Stromal cell of bone marrow (primary cell): ENCODE data around the gene TM9SF2.

ENCODE experiments used
- DNase-seq: peaks from one replicate; pipeline ENCODE4 v3.0.0-alpha.2; 2012; ENCODE audit warnings: low read depth

TM9SF2 gene

GRCh38 chr13:99577934-99578917, 77.0 kb downstream of the TM9SF2 start:
- DNase-seq: peak; percentile 28

GRCh38 chr13:99580500-99581268, 79.4 kb downstream of the TM9SF2 start:
- no peak for DNase-seq

GRCh38 chr13:99582511-99582910, 81.2 kb downstream of the TM9SF2 start:
- DNase-seq: no peak

- no peak for DNase-seq
These were observed 84.3 kb downstream of the TM9SF2 start for GRCh38 chr13:99585609-99586008.

- DNase-seq: no peak
These were observed 85.7 kb downstream of the TM9SF2 start for GRCh38 chr13:99587021-99587420.

- DNase-seq: no peak
These were observed 86.8 kb downstream of the TM9SF2 start for GRCh38 chr13:99587893-99588606.

GRCh38 chr13:99589575-99589974, 88.3 kb downstream of the TM9SF2 start:
- no peak for DNase-seq

- DNase-seq: peak; percentile 63
These were observed 89.3 kb downstream of the TM9SF2 start for GRCh38 chr13:99590519-99591011.

GRCh38 chr13:99596180-99596579, 94.9 kb downstream of the TM9SF2 start:
- DNase-seq: no peak

- DNase-seq: no peak
These were observed 99.0 kb downstream of the TM9SF2 start for GRCh38 chr13:99600318-99600717.

GRCh38 chr13:99601535-99601934, 100.3 kb downstream of the TM9SF2 start:
- DNase-seq: no peak

- DNase-seq: no peak
These were observed 103.4 kb downstream of the TM9SF2 start for GRCh38 chr13:99604636-99605035.

GRCh38 chr13:99605420-99606323, 104.4 kb downstream of the TM9SF2 start:
- no peak for DNase-seq

GRCh38 chr13:99606324-99607066, 105.2 kb downstream of the TM9SF2 start, which contains the start of gene CLYBL:
Gene CLYBL, plus strand, starts transcription at chr13:99606690.
- peak; percentile 45 for DNase-seq

GRCh38 chr13:99608345-99608744, 107.1 kb downstream of the TM9SF2 start:
- no peak for DNase-seq

- no peak for DNase-seq
These were observed 109.5 kb downstream of the TM9SF2 start for GRCh38 chr13:99610702-99611289.
